Parathyroid adenoma (tissue), 2 donors: Measurements from ENCODE around the gene ADAM12.

ENCODE experiments used
- H2AFZ ChIP-seq: fragments of 300-600 bp; sonication (generic); one replicate; pipeline ENCODE4 v1.7.0; 2017; ENCODE audit warnings: antibody characterized with exemption, mild to moderate bottlenecking
- H3K27ac ChIP-seq: fragments of 300-600 bp; sonication (generic); one replicate; pipeline ENCODE4 v1.7.0; 2017
- H3K27me3 ChIP-seq: fragments of 300-600 bp; sonication (generic); one replicate; pipeline ENCODE4 v1.7.0; 2017; ENCODE audit warnings: low read length; ENCODE audit not compliant: control insufficient read depth, insufficient read depth
- H3K36me3 ChIP-seq: fragments of 300-600 bp; sonication (generic); one replicate; pipeline ENCODE4 v1.7.0; 2017; ENCODE audit warnings: low read length; ENCODE audit not compliant: control insufficient read depth, insufficient read depth
- H3K4me1 ChIP-seq: fragments of 300-600 bp; sonication (generic); one replicate; pipeline ENCODE4 v1.7.0; 2017; ENCODE audit warnings: control low read depth
- H3K4me2 ChIP-seq: fragments of 300-600 bp; sonication (generic); one replicate; pipeline ENCODE4 v1.7.0; 2017; ENCODE audit warnings: low read length
- H3K4me3 ChIP-seq: fragments of 300-600 bp; sonication (generic); one replicate; pipeline ENCODE4 v1.7.0; 2017; ENCODE audit warnings: low read depth, low read length
- H3K79me2 ChIP-seq: fragments of 300-600 bp; sonication (generic); one replicate; pipeline ENCODE4 v1.7.0; 2017; ENCODE audit warnings: control low read depth
- H3K9ac ChIP-seq: fragments of 300-600 bp; sonication (generic); one replicate; pipeline ENCODE4 v1.7.0; 2017; ENCODE audit warnings: mild to moderate bottlenecking
- H3K9me3 ChIP-seq: fragments of 300-600 bp; sonication (generic); one replicate; pipeline ENCODE4 v1.7.0; 2017; ENCODE audit warnings: low read length; ENCODE audit not compliant: control insufficient read depth
- CTCF ChIP-seq: fragments of 300-600 bp; sonication (generic); IDR thresholded peaks from one replicate; pipeline ENCODE4 v1.7.0; 2017; ENCODE audit warnings: antibody characterized with exemption, mild to moderate bottlenecking
- donor health status: primary hyperparathyroidism.

ADAM12 gene

GRCh38 chr10:126407831-126408230 lies 19.6 kb upstream of the ADAM12 start:
- Histone ChIP-seq H3K36me3 (no peaks in the 10 kb centered on the region), H3K9me3 (no peaks in the 10 kb centered on the region), H2AFZ (no peak overlapping the region), H3K27me3 (no peaks in the 10 kb centered on the region), H3K27ac (no peak overlapping the region), H3K4me1 (no peaks in the 10 kb centered on the region), H3K9ac (no peak overlapping the region), H3K79me2 (no peaks in the 10 kb centered on the region), H3K4me2 (no peak overlapping the region), H3K4me3 (no peak overlapping the region)
- TF ChIP-seq CTCF: no peak

- H3K4me2 ChIP-seq: no peak overlapping the region
- no peaks in the 10 kb centered on the region for H3K27me3 ChIP-seq
- no peak for TF ChIP-seq CTCF
- H3K27ac ChIP-seq: no peak overlapping the region
- H2AFZ ChIP-seq: no peak overlapping the region
- H3K9ac ChIP-seq: no peak overlapping the region
- H3K79me2 ChIP-seq: no peaks in the 10 kb centered on the region
- H3K4me1 ChIP-seq: no peaks in the 10 kb centered on the region
- H3K36me3 ChIP-seq: no peaks in the 10 kb centered on the region
- no peaks in the 10 kb centered on the region for H3K9me3 ChIP-seq
- H3K4me3 ChIP-seq: no peak overlapping the region
These were observed 17.0 kb upstream of the ADAM12 start for GRCh38 chr10:126405239-126405775.

GRCh38 chr10:126402721-126403695 lies 14.7 kb upstream of the ADAM12 start:
- no peak overlapping the region for H3K27ac ChIP-seq
- H3K9me3 ChIP-seq: no peaks in the 10 kb centered on the region
- no peak for TF ChIP-seq CTCF
- H3K4me2 ChIP-seq: no peak overlapping the region
- no peak overlapping the region for H3K9ac ChIP-seq
- no peaks in the 10 kb centered on the region for H3K36me3 ChIP-seq
- H3K4me1 ChIP-seq: no peaks in the 10 kb centered on the region
- H2AFZ ChIP-seq: no peak overlapping the region
- H3K4me3 ChIP-seq: no peak overlapping the region
- H3K27me3 ChIP-seq: no peaks in the 10 kb centered on the region
- H3K79me2 ChIP-seq: no peaks in the 10 kb centered on the region

- Histone ChIP-seq H3K4me3 (no peak overlapping the region), H2AFZ (no peak overlapping the region), H3K27ac (no peak overlapping the region), H3K36me3 (no peaks in the 10 kb centered on the region), H3K27me3 (no peaks in the 10 kb centered on the region), H3K9me3 (no peaks in the 10 kb centered on the region), H3K9ac (no peak overlapping the region), H3K4me1 (no peaks in the 10 kb centered on the region), H3K79me2 (no peaks in the 10 kb centered on the region), H3K4me2 (no peak overlapping the region)
- no peak for TF ChIP-seq CTCF
These were observed 12.4 kb upstream of the ADAM12 start for GRCh38 chr10:126400641-126401040.
